Small intestine (tissue), 7 donors: ENCODE results near the gene SNAP29. TPM values are rescaled to one million over a fixed set of nuclear protein-coding genes. Genes with fewer than 3 reads are reported as not detected.

Source experiments
- DNase-seq, 2 donors: peaks; one replicate each; pipeline versions ENCODE4 v3.0.0 to v3.0.0-alpha.2; 2013
- FAIRE-seq: peaks from 2 replicates; lab custom pipeline; 2012; peaks lifted over from hg19 to GRCh38; lab: Jason Lieb, UNC
- H3K27ac ChIP-seq, 3 donors: one replicate each; pipeline ENCODE4 v1.5.1; 2013; ENCODE audit warnings: low read length in 2 of 3, mild to moderate bottlenecking in 2 of 3, control low read depth in 1 of 3, inconsistent platforms in 1 of 3, low read depth in 1 of 3, moderate library complexity in 1 of 3
- H3K27me3 ChIP-seq, 3 donors: one replicate each; pipeline ENCODE4 v1.6.1; 2013; ENCODE audit warnings: low read length in 3 of 3, inconsistent platforms in 1 of 3; ENCODE audit not compliant: control insufficient read depth in 3 of 3, insufficient read depth in 3 of 3
- H3K36me3 ChIP-seq, 3 donors: one replicate each; pipeline ENCODE4 v1.6.1; 2013; ENCODE audit warnings: low read length in 3 of 3, inconsistent platforms in 1 of 3, low read depth in 1 of 3, mild to moderate bottlenecking in 1 of 3, moderate library complexity in 1 of 3; ENCODE audit not compliant: control insufficient read depth in 3 of 3, insufficient read depth in 2 of 3
- H3K4me1 ChIP-seq, 3 donors: one replicate each; pipeline ENCODE4 v1.6.1; 2013; ENCODE audit warnings: low read length in 2 of 3, inconsistent platforms in 1 of 3, low read depth in 1 of 3, mild to moderate bottlenecking in 1 of 3, moderate library complexity in 1 of 3; ENCODE audit not compliant: control insufficient read depth in 3 of 3, insufficient read depth in 2 of 3
- H3K4me3 ChIP-seq, 3 donors: one replicate each; pipeline ENCODE4 v1.5.1; 2013; ENCODE audit warnings: low read length in 3 of 3, control low read depth in 1 of 3, inconsistent platforms in 1 of 3, low read depth in 1 of 3, mild to moderate bottlenecking in 1 of 3, moderate library complexity in 1 of 3
- H3K9me3 ChIP-seq, 2 donors: one replicate each; pipeline ENCODE4 v1.6.1; 2013; ENCODE audit warnings: low read depth in 1 of 2, low read length in 1 of 2; ENCODE audit not compliant: control insufficient read depth in 2 of 2, insufficient read depth in 1 of 2
- WGBS, 3 donors: extraction: QIAGEN DNeasy Blood & Tissue Kit; methylation state at CpG; one replicate each; pipeline ENCODE4 v1.1.7; 2013; 5-methylcytosine and 5-hydroxymethylcytosine counted together
- polyA plus RNA-seq, 4 donors: library from polyadenylated mRNA; stranded (reverse) in 3 of 4; unstranded in 1 of 4; fragments of 200-250 nt in 3 of 4; fragments of 120-200 nt in 1 of 4; gene quantifications; one replicate each; pipeline versions ENCODE4 v1.2.1 to v1.2.3, GENCODE V29; 2013
- donor health status: healthy with polysubstance abuse.
- donor health status: control.
- donor health status: control.
- donor health status: Bipolar disorder and iron deficiency.
- donor health status: healthy.

SNAP29 gene
- polyA plus RNA-seq, 4 donors: 13.8 to 32.2 (median 18.2) TPM

DNA sequence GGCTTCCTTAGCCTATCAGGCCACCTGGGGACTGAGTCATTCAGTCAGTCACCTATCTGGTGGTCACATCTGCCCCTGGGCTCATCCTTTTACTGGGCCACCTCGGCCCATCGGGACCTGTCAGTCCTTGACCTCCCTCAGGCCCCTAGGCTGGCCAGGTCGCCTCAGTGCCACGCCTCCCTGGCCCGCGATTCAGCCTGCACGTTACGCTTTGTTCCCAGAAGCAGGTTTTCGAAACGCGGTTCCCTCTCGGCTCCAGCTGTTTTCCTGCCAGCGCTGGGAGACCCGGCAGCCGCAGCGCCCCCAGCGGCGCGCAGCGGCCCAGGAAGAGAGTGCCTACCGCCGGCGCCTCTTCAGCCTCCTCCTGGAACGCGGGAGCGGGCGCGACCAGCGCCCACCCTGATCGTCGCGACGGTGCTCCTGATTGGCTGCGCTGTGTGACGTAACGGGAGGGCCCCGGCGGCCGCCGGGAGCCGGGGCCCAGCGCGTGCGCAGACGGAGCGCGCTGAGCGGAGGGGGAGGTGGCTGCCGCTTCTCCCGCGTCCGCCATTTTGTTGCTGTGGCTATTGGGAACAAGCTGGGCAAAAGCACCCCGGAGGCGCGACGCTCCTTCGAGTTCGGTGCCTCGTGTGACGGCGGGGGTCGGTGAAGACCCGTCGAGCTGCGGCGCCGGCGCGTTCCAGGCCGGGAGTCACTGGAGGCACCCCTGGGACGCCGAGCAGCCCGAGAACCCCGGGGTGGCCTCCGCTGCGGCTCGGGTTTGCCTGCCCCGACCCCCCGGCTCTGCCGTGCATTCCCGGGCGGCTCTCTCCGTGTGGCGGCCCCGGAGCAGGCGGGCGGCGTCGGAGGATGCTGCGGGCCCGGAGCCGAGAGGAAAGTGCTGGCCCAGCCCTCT lies 58.4 kb downstream of the SNAP29 start, which contains the start of gene CRKL:
CRKL (plus strand) TSS at position 492 of the 895 bp plus-strand sequence. CDS start 528 bp downstream, outside the sequence.
- H3K9me3 ChIP-seq: no peaks in the 10 kb centered on the region
- FAIRE-seq: no peak
- WGBS, 3 donors: 0% methylated on average over 78 to 92 of the region's 92 CpGs
- peaks cover 0 to 20% (median 2%) of the 10 kb centered on the region in 3 donors for H3K4me1 ChIP-seq
- no peaks in the 10 kb centered on the region for H3K27me3 ChIP-seq
- peak; percentile 98 to 99 for DNase-seq
- H3K27ac ChIP-seq: peak within 1 kb of the TSS; percentile 96 to 98 (median 97)
- H3K4me3 ChIP-seq: peak within 1 kb of the TSS; percentile 88 to 96 (median 89)
- H3K36me3 ChIP-seq: no peaks in the 10 kb centered on the region

DNA sequence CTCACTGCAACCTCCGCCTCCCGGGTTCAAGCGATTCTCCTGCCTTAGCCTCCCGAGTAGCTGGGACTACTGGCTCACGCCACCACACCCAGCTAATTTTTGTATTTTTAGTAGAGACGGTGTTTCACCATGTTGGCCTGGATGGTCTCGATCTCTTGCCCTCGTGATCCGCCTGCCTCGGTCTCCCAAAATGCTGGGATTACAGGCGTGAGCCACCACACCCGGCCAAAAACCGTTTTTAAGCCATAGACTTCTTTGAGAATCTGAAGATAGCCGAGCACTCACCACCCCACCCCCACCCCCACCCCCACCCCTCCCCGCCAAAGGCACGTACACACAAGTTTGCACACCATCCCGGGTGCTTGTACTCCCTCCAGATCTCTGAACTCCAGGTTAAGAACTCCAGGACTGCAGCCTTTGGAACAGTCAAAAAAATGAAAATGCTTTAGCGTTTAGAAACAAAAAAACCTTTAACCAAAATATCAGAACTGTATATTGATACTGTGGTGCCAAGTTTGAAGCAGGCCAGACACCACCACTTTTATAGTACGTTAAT lies 59.9 kb downstream of the SNAP29 start:
- 0% methylated on average over 14 to 19 of the region's 19 CpGs for WGBS, 3 donors
- H3K9me3 ChIP-seq: no peaks in the 10 kb centered on the region

DNA sequence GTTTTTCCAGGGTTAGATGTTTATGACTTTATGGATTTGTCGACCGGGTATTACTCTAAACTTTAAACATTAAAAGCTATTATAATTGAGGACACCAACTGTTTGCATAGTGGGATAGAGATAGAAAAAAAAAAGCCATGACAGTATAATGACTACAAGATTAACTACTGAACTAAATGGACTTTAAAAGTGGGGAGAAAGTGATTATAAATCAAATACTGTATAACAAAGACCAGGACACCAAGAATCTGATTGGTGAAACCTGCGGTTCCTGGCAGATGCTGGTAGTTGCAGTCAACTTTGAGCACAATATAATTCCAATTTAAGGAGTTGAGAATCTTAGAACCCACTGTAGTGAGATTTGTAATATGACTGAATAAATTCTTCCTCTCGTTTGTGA lies 60.9 kb downstream of the SNAP29 start:
- WGBS, 3 donors: 1 to 10% (median 5%) methylated on average over 4 of the region's 4 CpGs
- FAIRE-seq (no peak), DNase-seq (peak in 1 of 2 donors; percentile 28)
- H3K9me3 ChIP-seq: no peaks in the 10 kb centered on the region
- peaks cover 0 to 20% (median 7%) of the 10 kb centered on the region in 3 donors for H3K4me1 ChIP-seq
- peaks cover 0 to 13% (median 0%) of the 10 kb centered on the region in 3 donors for H3K36me3 ChIP-seq
- no peaks in the 10 kb centered on the region for H3K27me3 ChIP-seq
- H3K4me3 ChIP-seq: peak overlapping the region; percentile 30 to 88 (median 35)
- peak overlapping the region in 2 of 3 donors; percentile 67 to 96 for H3K27ac ChIP-seq

More for the DNA sequence above, 59.9 kb downstream of the SNAP29 start:
- H3K27me3 ChIP-seq: no peaks in the 10 kb centered on the region
- FAIRE-seq (no peak), DNase-seq (peak in 1 of 2 donors; percentile 12)
- peaks cover 0 to 20% (median 7%) of the 10 kb centered on the region in 3 donors for H3K4me1 ChIP-seq
- H3K27ac ChIP-seq: peak overlapping the region in 1 of 3 donors; percentile 96
- peak overlapping the region; percentile 46 to 96 (median 88) for H3K4me3 ChIP-seq
- peaks cover 0 to 6% (median 0%) of the 10 kb centered on the region in 3 donors for H3K36me3 ChIP-seq

DNA sequence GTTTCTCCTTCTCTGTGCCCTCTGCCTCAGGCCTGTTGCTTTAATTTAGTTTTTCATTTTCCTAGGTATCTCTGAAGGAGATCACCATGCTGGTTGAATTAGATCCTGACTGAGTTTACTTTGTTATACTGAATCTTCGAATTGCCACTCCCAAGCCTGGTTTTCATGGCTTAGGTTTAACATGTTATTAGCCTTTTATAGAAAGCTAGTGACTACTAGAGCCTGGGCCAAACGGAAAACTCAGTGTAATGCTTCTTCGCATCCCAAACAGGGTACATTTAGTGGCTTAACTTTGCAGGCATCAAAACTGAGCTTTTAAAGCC lies 62.0 kb downstream of the SNAP29 start:
- Histone ChIP-seq H3K27ac (peak overlapping the region in 1 of 3 donors; percentile 96), H3K9me3 (no peaks in the 10 kb centered on the region), H3K4me1 (peaks cover 0 to 16% (median 7%) of the 10 kb centered on the region in 3 donors), H3K36me3 (peaks cover 0 to 21% (median 0%) of the 10 kb centered on the region in 3 donors), H3K27me3 (no peaks in the 10 kb centered on the region), H3K4me3 (peak overlapping the region in 2 of 3 donors; percentile 35 to 88)
- no peak for DNase-seq
- 30 to 43% (median 31%) methylated on average over 3 of the region's 3 CpGs for WGBS, 3 donors
- no peak for FAIRE-seq

DNA sequence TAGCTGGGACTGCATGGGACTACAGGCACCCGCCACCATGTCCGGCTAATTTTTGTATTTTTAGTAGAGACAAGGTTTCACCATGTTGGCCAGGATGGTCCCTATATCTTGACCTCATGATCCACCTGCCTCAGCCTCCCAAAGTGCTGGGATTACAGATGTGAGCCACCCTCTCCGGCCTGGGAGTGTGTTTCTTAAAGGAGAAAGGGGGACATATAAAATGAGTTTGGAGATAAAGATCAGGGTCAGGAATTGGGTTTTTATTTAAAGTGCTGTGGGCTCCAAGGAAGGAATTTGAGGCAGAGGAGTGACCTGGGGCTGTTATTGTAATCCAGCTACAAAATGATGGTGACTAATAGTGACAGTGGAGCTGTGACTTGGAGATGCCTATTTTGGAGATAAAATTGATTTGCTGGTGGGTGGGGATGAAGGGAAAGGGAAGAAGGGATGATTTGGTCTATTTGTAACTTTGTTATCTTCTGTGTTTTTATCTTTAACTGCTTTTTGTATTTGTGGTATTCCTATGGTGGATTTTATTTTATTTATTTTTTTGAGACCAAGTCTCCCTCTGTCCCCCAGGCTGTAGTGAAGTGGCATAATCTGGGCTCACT lies 63.4 kb downstream of the SNAP29 start:
- 66 to 80% (median 78%) methylated on average over 3 of the region's 3 CpGs for WGBS, 3 donors
- H3K27me3 ChIP-seq: no peaks in the 10 kb centered on the region
- H3K27ac ChIP-seq: no peak overlapping the region
- no peak overlapping the region for H3K4me3 ChIP-seq
- FAIRE-seq: no peak
- no peaks in the 10 kb centered on the region for H3K9me3 ChIP-seq
- H3K4me1 ChIP-seq: peaks cover 0 to 14% (median 7%) of the 10 kb centered on the region in 3 donors
- peaks cover 0 to 24% (median 0%) of the 10 kb centered on the region in 3 donors for H3K36me3 ChIP-seq
- DNase-seq: no peak

DNA sequence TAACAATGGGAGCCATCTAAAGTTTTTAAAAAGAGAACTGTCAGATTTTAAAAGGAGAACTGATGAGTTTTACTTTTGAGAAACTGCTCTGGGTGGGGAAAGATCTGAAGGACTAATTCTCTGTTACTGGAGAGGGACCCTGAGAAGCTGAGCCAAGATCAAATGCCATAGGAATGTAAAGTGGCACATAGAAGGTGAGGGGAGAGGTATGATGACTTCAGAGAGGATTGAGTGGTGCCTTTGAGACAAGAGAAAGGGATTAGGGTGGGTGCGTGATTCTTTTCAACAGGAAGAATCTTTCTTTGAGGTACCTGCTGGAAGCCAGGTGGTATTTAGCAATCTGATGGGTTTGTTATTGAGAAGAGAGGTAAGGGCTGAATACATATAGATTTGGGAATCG lies 67.4 kb downstream of the SNAP29 start:
- Histone ChIP-seq H3K27ac (no peak overlapping the region), H3K4me3 (no peak overlapping the region), H3K36me3 (peaks cover 0 to 42% (median 0%) of the 10 kb centered on the region in 3 donors), H3K4me1 (peaks cover 0 to 7% (median 7%) of the 10 kb centered on the region in 3 donors), H3K27me3 (no peaks in the 10 kb centered on the region), H3K9me3 (no peaks in the 10 kb centered on the region)
- WGBS, 3 donors: 87 to 90% (median 89%) methylated on average over 2 of the region's 2 CpGs
- FAIRE-seq (no peak), DNase-seq (no peak)

DNA sequence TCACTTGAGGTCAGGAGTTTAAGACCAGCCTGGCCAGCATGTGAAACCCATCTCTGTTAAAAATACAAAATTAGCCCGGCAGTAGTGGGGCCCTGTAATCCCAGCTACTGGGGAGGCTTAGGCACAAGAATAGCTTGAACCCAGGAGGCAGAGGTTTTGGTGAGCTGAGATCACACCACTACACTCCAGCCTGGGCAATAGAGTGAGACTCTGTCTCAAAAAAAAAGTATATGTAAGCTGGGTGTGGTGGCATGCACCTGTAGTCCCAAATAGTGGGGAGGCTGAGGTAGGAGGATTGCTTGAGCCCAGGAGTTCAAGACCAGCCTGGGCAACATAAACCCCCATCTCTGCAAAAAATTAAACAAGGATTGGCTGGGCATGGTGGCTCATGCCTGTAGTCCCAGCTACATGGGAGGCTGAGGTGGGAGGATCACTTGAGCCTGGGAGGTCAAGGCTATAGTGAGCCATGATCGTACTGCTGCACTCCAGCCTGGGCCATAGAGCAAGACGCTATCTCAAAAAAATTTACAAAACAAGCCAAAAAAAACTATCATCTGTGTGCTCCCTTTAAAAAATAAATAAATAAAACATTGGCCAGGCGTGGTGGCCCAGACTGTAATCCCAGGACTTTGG lies 69.2 kb downstream of the SNAP29 start:
- no peaks in the 10 kb centered on the region for H3K9me3 ChIP-seq
- 83 to 90% (median 90%) methylated on average over 4 of the region's 4 CpGs for WGBS, 3 donors
- H3K36me3 ChIP-seq: peaks cover 0 to 39% (median 0%) of the 10 kb centered on the region in 3 donors
- FAIRE-seq (no peak), DNase-seq (no peak)
- no peak overlapping the region for H3K4me3 ChIP-seq
- H3K27me3 ChIP-seq: no peaks in the 10 kb centered on the region
- H3K4me1 ChIP-seq: peaks cover 0 to 5% (median 0%) of the 10 kb centered on the region in 3 donors
- no peak overlapping the region for H3K27ac ChIP-seq

DNA sequence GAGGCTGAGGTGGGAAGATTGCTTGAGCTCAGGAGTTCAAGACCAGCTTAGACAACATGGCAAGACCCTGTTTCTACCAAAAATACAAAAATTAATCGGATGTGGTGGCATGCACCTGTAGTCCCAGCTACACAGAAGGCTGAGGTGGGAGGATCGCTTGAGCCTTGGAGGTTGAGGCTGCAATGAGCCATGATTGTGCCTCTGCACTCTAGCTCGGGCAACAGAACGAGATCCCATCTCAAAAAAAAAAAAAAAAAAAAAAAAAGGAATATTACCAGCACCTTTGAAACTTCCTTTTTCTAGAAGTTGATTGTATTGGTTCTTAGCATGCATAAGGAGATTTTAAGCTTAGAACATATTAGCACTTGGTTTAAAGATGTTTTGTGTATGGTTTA lies 69.8 kb downstream of the SNAP29 start:
- Histone ChIP-seq H3K4me3 (no peak overlapping the region), H3K36me3 (peaks cover 0 to 39% (median under 1%) of the 10 kb centered on the region in 3 donors), H3K4me1 (peaks cover 0 to 5% (median 0%) of the 10 kb centered on the region in 3 donors), H3K9me3 (no peaks in the 10 kb centered on the region), H3K27ac (no peak overlapping the region), H3K27me3 (no peaks in the 10 kb centered on the region)
- FAIRE-seq: no peak
- DNase-seq: no peak
- 81 to 88% (median 86%) methylated on average over 4 of the region's 4 CpGs for WGBS, 3 donors
